Esophagus muscularis mucosa (tissue), 4 donors: ENCODE data around the gene NBDY. TPM values are rescaled to one million over a fixed set of nuclear protein-coding genes. Genes with fewer than 3 reads are reported as not detected.

ENCODE experiments used
- DNase-seq: peaks from one replicate; pipeline ENCODE4 v3.0.0-alpha.2; 2017; ENCODE audit errors: extremely low spot score
- H3K27ac ChIP-seq, 4 donors: fragments of 200-600 bp; sonication (generic); replicated peaks in 1 of 4; 1 replicate in 3 of 4; 2 replicates in 1 of 4; pipeline ENCODE4 v1.5.1; 2016 to 2019; ENCODE audit warnings: mild to moderate bottlenecking in 1 of 4
- H3K27me3 ChIP-seq, 4 donors: fragments of 200-600 bp; sonication (generic); one replicate each; pipeline versions ENCODE4 v1.5.1 to v1.6.0; 2016 to 2019
- H3K36me3 ChIP-seq, 4 donors: fragments of 200-600 bp; sonication (generic); one replicate each; pipeline ENCODE4 v1.5.1; 2016 to 2019
- H3K4me1 ChIP-seq, 4 donors: fragments of 200-600 bp; sonication (generic); one replicate each; pipeline ENCODE4 v1.5.1; 2016 to 2019
- H3K4me3 ChIP-seq, 4 donors: fragments of 200-600 bp; sonication (generic); 1 replicate in 2 of 4; 2 replicates in 2 of 4; pipeline ENCODE4 v1.5.1; 2016 to 2019; ENCODE audit warnings: mild to moderate bottlenecking in 4 of 4, moderate library complexity in 1 of 4
- H3K9me3 ChIP-seq, 4 donors: fragments of 200-600 bp; sonication (generic); 1 replicate in 3 of 4; 2 replicates in 1 of 4; pipeline ENCODE4 v1.5.1; 2016 to 2019
- EP300 ChIP-seq: sonication (generic); formaldehyde crosslinking; IDR thresholded peaks from one replicate; pipeline ENCODE4 v1.6.1; 2017; ENCODE audit warnings: antibody characterized with exemption
- POLR2A ChIP-seq: fragments of 450-650 bp; IDR thresholded peaks from one replicate; pipeline ENCODE4 v1.6.1; 2017; ENCODE audit warnings: antibody characterized with exemption, moderate library complexity, mild to moderate bottlenecking, low read depth
- POLR2AphosphoS5 ChIP-seq, 2 donors: sonication (generic); formaldehyde crosslinking; IDR thresholded peaks; one replicate each; pipeline ENCODE4 v1.6.1; 2017; ENCODE audit warnings: antibody characterized with exemption in 2 of 2
- WGBS: methylation state at CpG from one replicate; pipeline ENCODE4 v1.1.5; 2018; 5-methylcytosine and 5-hydroxymethylcytosine counted together
- intact Hi-C: fragments of 100-400 bp; cut with DNase I; formaldehyde crosslinking; loops from one replicate; pipeline ENCODE4 v1.15.1; 2023
- total RNA-seq, 4 donors: library from RNA; depleted of rRNA; stranded (reverse); fragments of >200 nt; gene quantifications; one replicate each; pipeline versions ENCODE4 v1.1.0 to v1.2.1, GENCODE V29; 2016
- TF ChIP-seq, protein P1 (sequence below), 3 experiments: fragments of 200-600 bp in 2 of 3; fragments of 450-650 bp in 1 of 3; sonication (generic) in 2 of 3; IDR thresholded peaks; one replicate each; pipeline ENCODE4 v1.5.1; 2017 to 2019; ENCODE audit warnings: antibody characterized with exemption in 3 of 3, mild to moderate bottlenecking in 2 of 3, moderate library complexity in 1 of 3

The NBDY gene
- total RNA-seq, 4 donors from 2014 or later, result 11.8 to 19.4 (median 18.7) TPM

- TF ChIP-seq POLR2A (no peak), POLR2AphosphoS5 (IDR thresholded peaks at IDR 0.05) (no peak), EP300 (no peak)
- TF ChIP-seq, protein P1, sequence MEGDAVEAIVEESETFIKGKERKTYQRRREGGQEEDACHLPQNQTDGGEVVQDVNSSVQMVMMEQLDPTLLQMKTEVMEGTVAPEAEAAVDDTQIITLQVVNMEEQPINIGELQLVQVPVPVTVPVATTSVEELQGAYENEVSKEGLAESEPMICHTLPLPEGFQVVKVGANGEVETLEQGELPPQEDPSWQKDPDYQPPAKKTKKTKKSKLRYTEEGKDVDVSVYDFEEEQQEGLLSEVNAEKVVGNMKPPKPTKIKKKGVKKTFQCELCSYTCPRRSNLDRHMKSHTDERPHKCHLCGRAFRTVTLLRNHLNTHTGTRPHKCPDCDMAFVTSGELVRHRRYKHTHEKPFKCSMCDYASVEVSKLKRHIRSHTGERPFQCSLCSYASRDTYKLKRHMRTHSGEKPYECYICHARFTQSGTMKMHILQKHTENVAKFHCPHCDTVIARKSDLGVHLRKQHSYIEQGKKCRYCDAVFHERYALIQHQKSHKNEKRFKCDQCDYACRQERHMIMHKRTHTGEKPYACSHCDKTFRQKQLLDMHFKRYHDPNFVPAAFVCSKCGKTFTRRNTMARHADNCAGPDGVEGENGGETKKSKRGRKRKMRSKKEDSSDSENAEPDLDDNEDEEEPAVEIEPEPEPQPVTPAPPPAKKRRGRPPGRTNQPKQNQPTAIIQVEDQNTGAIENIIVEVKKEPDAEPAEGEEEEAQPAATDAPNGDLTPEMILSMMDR (IDR thresholded peaks at IDR 0.05), result no peak
- DNase-seq, result peak; percentile 17
- H3K27me3 ChIP-seq, result no peaks in the 10 kb centered on the region
- no peaks in the 10 kb centered on the region for H3K9me3 ChIP-seq
- no peak overlapping the region for H3K27ac ChIP-seq
- H3K36me3 ChIP-seq, result no peaks in the 10 kb centered on the region
- intact Hi-C loops, result no loop called here
- H3K4me1 ChIP-seq, result peaks cover 0 to 15% (median 0%) of the 10 kb centered on the region in 4 donors
- no peak overlapping the region for H3K4me3 ChIP-seq
- WGBS, result 83% methylated on average over 5 of the region's 8 CpGs
Measured at GRCh38 chrX:56792270-56793111, 63.4 kb downstream of the NBDY start.

DNA sequence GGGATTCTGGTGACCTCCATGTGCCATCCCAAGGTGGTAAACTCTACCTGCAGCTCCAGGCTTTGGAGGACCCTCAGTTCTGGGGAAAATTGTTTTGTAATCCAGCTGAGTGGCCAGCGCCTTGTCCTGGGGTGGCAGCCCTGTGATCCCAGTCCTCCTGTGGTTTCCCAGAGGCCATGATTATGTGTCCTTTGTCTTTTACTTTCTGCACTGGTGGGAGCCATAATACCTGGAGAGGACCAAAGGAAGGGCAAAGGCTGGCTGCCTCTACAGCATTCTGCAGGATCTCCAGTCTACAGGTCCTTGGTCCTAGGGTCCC lies 64.0 kb downstream of the NBDY start:
- peaks cover 0 to 19% (median 2%) of the 10 kb centered on the region in 4 donors for H3K4me1 ChIP-seq
- peak; percentile 8 for DNase-seq
- H3K36me3 ChIP-seq, result no peaks in the 10 kb centered on the region
- no peaks in the 10 kb centered on the region for H3K27me3 ChIP-seq
- TF ChIP-seq, protein P1 (IDR thresholded peaks at IDR 0.05), result no peak
- TF ChIP-seq POLR2AphosphoS5 (IDR thresholded peaks at IDR 0.05), result no peak
- no peak for TF ChIP-seq POLR2A
- no peak for TF ChIP-seq EP300
- H3K4me3 ChIP-seq, result no peak overlapping the region
- no peak overlapping the region for H3K27ac ChIP-seq
- no peaks in the 10 kb centered on the region for H3K9me3 ChIP-seq
- WGBS, result no CpG with 5 or more reads among the region's 1 CpG
- intact Hi-C loops, result no loop called here

DNA sequence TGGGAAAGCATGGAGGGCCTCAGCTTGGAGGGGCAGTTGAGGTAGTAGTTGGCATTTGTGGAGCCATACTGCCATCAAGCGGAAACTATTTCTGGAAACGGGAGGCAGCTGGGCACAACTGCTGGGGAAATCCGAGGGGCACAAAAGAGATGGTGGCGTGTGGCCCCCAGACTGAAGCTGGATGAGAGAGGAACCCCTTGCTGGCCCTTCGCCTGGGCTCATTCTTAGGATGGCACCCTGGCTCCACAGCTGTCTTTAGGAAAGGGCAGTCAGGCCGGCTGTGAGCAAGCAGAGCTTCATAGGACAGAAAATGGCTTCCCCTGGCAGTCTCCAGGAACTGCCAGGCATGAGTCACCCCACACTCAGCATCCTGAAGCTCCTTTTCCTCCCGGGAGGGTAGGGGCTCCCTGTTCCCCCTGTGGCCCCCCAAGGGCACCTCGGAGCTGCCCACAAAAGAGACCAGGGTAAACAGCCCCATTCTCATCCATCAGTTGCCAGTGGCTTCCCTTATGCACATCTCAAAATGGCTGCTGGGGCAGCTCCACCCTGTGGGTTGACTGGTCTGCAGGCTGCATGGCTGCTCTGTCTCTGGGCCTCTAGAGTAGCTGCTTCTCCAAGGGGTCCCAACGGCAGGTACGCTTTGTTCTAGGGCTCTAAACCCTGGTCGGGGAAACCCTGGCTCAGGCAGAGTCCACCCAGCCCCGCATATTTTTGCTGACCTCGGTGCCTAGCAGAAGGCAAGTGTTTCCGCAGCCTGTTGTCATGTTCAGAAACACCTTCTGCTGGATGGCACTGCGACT lies 64.7 kb downstream of the NBDY start:
- peak overlapping the region in 2 of 4 donors; percentile 5 to 31 for H3K4me3 ChIP-seq

DNA sequence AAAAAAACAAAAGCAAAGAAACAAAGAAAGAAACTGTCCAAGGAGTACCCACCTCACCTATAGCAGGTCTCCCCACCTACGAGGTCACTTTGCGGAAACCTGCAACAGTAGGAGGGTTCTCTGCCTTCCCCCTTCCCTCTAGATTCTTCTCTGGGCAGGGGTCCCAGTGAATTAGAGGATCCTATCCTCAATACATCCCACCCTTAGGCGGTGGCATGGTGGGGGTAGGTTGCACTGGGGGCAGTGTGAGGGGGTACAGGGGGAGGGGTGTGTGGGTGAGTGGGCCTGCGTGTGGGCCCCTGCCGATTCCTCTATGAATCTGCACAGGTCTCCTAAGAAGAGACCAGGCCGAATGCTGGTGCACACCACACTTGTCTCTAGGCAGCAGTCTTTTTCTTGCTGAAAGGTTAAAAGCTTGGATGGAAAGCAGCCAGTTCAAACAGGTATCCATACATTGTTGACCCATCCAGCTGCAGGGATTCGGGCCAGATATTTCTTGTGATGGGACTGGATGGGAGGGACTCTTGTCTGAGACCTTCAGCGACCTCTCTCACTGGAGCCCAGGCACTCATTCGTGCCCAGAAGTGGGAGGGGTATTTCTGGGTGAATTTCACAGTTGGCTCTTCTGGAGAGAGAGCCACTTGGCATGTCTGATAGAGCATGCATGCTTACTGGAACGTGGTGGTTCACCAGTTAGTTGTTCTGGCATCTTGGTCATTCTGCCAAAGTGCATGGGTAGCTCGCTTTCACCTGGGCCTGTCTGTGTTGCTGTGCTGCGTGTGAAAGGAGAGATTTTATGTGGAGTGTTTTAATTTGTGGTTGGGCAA lies 65.6 kb downstream of the NBDY start:
- TF ChIP-seq EP300, result no peak
- TF ChIP-seq POLR2A, result no peak
- TF ChIP-seq, protein P1 (IDR thresholded peaks at IDR 0.05), result no peak
- TF ChIP-seq POLR2AphosphoS5 (IDR thresholded peaks at IDR 0.05), result no peak
- Histone ChIP-seq H3K36me3 (no peaks in the 10 kb centered on the region), H3K4me1 (peaks cover 0 to 22% (median 3%) of the 10 kb centered on the region in 4 donors), H3K27me3 (no peaks in the 10 kb centered on the region), H3K4me3 (no peak overlapping the region), H3K9me3 (no peaks in the 10 kb centered on the region), H3K27ac (no peak overlapping the region)
- intact Hi-C loops, result no loop called here
- DNase-seq, result peak; percentile 45
- WGBS, result 76% methylated on average over 11 of the region's 12 CpGs

More for the DNA sequence above, 64.7 kb downstream of the NBDY start:
- peak; percentile 17 for DNase-seq
- Histone ChIP-seq H3K4me1 (peaks cover 0 to 19% (median 3%) of the 10 kb centered on the region in 4 donors), H3K27ac (no peak overlapping the region), H3K27me3 (no peaks in the 10 kb centered on the region), H3K9me3 (no peaks in the 10 kb centered on the region), H3K36me3 (no peaks in the 10 kb centered on the region)
- intact Hi-C loops, result no loop called here
- WGBS, result 88% methylated on average over 13 of the region's 15 CpGs
- TF ChIP-seq, protein P1 (IDR thresholded peaks at IDR 0.05), result no peak
- TF ChIP-seq POLR2AphosphoS5 (IDR thresholded peaks at IDR 0.05), result no peak
- TF ChIP-seq POLR2A, result no peak
- no peak for TF ChIP-seq EP300
